Kidney glomerular epithelial cell (primary cell): Measurements from ENCODE around the gene PLCD1.
"Not testable (repeated sequence)": the region's sequence is repeated elsewhere in the genome, so short reads cannot be mapped to it uniquely, and the experiment has no call there.

Experiments used
- DNase-seq: peaks from one replicate; lab custom pipeline; 2025; lab: John Stamatoyannopoulos, UW

The PLCD1 gene

DNA sequence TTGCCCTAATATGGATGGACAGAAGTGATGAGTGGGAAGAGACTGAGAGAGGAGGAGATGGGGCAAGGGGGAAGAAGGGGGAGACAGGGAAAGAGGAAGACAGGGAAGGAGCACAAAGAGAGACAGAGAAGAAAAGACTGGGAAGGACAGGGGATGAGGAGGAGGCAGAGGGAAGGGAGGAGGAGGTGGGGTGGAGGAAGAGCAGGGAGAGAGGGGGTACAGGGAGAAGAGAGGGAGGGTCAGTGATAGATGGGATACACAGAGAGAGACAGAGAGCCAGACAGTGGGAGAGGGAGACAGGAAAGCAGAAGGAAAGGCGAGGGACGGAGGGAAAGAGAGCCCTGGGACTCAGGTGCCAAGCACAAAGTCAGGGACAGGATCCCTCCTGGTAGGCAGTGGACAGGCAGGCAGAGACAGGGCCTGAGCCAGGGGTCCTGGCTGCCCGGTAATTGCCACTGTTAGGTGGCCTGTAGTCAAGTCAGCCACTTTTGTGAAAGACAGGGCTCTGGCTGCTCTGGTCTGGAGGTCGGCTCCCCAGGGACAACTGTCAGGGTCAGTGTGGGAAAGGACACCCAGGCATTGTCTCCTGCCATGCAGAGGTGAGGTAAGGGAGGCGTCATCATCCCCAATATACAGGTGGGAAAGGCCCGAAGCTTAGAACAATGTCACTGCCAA lies 29.1 kb downstream of the PLCD1 start:
- DNase-seq = no peak

DNA sequence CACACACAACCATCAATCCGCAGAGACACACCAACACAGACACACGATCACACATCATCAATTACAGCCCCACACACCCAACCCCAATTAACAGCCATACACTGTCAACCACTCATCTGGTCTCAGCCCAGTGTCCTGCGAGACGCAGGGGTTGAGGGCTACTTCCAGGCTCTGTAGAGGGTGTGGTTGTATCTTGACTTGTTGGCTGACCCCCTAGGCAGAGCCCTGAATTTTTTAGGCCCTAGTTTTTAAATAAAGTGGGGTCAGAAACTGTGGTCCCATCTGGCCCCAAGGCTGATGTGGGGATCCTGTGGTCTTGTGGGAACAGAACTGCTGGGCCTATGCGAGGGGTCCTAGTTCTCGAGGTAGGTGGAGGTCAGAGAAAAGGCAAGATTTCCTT lies 29.6 kb downstream of the PLCD1 start:
- no peak for DNase-seq

DNA sequence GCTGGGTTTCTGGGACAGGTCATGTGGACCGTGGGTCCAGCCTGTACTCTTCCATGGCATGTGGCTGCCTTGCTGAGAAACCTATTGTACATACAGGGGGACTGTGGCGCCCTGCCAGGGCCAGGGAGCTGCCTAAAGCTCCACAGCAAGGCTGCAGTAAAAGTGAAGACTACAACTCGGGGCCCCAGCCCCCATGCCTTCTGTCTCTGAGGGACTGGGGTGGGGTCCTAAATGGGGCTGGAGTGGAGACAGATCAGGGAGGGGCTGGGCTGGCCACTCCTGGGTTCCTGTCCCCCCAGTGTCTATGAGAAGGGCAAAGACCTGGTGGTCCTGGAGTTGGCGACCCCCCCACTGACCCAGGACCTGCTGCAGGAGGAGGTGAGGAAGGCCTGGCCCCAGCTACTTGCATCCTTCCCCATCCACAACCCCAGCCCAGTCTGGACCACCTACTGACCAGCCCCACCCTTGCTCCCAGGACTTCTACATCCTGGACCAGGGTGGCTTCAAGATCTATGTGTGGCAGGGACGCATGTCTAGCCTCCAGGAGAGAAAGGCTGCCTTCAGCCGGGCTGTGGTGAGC lies 31.6 kb downstream of the PLCD1 start:
- DNase-seq = no peak

DNA sequence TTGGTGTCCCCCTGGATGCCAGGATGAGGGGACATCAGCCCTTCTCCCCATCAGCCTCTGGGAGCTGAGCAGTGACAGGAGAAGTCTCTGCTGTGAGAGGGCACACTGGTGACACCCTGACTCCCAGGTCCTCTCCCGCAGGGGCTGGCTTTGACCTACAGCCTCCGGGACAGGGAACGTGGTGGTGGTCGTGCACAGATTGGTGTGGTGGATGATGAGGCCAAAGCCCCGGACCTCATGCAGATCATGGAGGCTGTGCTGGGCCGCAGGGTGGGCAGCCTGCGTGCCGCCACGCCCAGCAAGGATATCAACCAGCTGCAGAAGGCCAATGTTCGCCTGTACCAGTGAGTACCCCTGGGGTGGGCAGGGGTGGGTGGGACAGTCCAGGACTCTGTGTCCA lies 32.1 kb downstream of the PLCD1 start:
- no peak for DNase-seq

DNA sequence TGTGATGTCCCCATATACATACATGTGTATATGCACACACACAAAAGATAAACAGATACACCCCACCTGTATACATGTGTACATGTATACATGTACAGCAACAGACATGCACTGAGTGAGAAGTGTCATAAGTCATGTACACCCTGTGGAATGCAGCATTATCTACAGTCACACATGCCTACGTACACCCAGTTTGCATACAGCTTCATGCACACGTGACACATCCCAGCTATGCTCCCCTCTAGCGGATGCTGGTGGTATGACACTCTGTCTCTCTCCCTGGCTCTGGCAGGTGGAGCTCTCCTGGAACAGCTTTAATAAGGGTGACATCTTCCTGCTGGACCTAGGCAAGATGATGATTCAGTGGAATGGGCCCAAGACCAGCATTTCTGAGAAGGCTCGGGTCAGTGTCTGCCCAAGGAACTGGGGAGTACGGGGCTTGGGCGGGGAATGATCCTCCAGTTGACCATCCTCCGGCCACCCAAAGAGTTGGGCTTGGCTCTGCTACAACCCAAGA lies 32.6 kb downstream of the PLCD1 start:
- DNase-seq = peak; percentile 85

DNA sequence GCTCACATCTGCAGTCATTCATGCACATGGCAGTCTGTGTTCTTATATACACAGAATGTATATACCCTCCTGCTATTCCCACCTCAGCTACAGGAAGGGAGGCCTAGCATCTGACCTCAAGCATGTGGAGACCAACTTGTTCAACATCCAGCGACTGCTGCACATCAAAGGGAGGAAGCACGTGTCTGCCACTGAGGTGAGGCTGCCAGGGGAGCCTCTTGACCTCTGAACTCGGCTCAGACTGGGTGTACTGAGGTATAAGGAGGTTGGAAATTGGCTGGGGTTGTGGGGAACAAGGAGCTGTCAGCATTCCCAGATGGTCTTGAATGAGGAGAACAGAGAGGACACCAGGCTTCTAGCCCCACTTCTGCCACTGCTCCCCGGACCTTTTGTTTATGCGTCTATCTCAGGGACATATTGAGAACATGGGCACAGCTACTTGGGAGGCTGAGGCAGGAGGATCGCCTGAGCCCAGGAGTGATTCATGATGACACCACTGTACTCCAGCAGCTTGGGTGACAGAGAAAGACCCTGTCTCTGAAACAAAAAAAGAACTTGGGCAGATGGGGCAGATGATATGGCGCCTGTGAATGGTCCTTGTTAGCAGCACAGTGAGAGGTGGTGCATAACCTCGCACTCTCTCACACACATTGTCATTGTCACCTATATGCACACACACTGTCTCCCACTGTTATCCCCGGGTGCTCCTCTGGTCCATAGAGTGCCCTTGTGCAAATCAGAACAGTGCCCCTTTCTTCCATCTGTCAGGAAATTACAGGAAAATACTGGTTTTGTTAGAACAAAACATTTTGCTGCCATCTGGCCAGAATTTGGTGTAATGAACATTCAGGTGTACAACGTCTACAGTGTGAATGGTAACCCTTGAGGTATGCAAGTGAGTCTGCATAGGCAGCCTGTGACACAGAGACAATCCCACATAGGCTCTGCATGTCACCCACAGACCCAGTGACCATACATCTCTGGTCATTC lies 33.5 kb downstream of the PLCD1 start:
- DNase-seq = no peak

DNA sequence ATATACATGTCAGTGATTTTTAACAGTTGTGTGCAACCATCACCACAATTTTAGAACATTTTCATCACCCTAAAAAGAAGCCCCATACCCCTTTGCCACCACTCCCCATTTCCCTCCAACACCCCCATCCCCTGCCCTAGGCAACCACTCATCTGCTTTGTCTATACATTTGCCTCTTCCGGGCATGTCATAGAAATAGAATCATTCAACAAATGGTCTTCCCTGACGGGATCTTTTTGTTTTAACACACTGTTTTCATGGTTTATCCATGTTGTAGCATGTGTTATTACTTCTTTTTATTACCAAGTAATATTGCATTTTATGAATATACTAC lies 34.8 kb downstream of the PLCD1 start:
- DNase-seq = no peak

DNA sequence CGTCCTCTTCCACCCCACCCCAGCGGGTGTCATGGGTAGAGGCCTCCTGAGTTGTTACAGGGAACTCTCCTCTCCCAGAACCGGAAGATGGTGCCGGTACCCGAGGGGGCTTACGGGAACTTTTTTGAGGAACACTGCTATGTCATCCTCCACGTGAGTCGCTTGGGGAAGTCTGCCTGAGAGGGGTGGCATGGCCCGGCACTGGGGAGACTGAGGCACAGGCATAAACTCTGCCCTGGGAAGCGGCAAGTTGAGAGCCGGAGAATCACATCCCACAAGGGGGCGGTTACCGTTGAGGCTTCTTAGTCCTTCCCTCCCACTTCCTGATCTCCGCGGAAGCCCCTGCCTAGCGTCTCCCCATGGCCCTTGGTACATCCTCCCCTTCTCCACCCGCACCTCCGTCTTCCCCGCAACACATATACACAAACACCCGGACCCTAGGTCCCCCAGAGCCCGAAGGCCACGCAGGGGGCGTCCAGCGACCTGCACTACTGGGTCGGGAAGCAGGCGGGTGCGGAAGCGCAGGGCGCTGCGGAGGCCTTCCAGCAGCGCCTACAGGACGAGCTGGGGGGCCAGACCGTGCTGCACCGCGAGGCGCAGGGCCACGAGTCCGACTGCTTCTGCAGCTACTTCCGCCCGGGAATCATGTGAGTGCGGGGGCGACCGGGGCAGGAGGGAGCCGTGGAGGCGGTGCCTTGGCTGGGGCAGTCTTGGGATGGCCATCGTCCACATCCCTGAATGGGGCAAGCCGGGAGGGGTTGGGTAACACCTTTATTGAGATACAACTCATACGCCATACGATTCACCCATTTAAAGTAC lies 35.4 kb downstream of the PLCD1 start:
- DNase-seq = peak; percentile 27

DNA sequence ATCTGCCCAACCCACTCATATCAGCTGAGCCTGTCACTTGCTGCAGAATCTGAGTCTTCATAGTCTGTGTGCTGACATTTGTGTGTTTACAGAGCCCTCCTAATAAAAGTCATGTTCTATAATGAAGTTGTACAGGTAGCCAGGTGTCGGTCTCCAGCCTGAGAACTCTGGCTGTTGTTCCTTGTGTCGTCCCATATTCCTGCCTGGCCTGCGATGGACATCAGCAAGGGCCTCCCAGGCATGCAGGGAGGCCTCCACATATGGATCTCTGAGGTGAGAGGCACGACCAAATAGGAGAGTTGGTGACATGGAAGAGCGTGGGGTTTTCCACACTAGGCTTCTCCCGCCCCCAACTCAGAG lies 36.0 kb downstream of the PLCD1 start:
- no peak for DNase-seq

DNA sequence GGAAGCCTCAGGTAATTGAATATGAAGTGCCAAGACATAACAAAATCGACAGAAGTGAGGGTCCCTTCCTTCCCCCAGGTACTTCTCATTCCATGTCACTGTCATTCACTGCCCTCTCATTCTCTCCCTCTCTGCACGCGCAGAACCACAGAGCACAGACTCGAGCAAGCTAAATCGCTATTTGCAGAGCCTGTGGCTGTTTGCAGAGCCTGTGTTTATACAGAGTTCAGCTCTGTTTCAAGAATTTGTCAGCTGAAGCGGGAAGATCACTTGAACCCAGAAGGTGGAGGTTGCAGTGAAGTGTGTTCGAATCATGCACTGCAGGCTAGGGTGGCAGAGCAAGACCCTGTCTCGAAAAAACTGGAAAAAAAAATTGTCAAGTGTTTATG lies 36.4 kb downstream of the PLCD1 start:
- DNase-seq = no peak

DNA sequence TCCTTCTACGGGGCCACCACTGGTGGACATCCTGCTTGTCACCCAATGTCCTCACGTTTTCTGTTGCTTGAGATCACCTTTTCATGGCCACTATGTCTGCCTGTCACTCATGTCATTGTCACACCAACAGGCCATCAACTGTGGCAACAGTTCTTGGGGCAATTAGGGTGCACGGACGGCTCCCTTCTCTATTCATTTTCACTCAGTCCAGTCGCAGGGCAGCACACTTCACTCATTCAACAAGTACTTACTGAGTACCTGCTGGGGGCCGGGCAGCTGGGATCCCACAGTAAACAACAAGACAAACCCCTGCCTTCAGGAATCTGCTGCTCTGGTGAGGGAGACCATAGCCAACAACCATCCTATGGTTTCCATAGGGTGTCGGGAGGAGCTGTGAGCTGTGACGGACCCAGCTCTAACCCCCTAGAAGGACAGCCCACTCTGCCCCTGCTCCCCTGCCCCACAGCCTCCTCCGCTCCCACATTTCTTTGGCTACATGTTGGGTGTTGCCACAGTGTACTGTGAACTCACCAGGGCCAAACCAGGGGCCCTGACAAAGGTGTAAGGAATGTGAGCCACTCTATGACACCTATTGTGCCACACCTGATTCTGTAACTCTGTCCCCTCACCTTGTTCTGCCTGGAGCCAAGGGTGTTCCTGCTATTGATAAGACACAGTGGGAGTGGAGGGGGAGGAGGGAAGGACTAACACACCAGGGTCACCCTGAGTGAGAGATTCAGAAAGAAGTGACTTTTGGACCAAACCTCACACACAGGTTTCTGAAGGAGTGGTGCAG lies 37.0 kb downstream of the PLCD1 start:
- DNase-seq = no peak

DNA sequence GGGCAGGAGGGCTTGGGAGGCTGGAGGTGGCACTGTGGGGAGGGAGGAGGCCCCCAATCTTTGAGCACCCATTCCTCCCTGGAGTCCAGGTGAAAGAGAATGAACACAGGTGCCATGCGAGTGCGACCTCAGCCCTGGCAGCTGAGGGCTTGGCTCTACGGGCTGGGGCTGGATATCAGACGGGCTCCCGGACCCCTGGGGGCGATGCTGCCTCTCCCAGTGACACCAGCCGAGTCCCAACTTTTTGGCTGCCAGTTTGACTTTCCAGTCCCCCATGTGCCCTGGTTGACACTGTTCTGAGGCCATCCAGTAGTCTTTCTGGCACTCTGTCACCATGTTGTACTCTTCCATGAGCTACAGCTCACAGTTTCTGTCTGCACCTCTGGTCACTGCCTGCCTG lies 37.6 kb downstream of the PLCD1 start:
- no peak for DNase-seq

DNA sequence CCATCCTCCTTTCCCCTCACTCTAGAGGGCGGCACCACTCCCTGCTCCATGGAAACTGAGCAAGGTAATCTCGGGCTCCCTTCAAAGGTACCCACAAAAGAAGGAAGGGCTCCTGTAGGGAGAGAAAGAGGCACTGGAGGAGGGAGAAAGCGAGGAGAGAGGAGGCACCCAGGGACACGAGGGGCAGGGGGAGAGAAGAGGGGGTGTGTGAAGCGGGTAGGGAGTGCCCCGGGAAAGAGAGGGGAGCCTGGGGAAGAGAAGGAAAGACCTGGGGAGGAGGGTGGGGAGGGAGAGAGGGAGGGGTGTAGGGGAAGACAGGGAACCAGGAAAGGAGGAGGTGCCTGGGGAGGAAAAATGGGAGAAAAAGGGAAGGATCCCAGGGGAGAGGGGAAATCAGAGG lies 38.3 kb downstream of the PLCD1 start:
- no peak for DNase-seq

DNA sequence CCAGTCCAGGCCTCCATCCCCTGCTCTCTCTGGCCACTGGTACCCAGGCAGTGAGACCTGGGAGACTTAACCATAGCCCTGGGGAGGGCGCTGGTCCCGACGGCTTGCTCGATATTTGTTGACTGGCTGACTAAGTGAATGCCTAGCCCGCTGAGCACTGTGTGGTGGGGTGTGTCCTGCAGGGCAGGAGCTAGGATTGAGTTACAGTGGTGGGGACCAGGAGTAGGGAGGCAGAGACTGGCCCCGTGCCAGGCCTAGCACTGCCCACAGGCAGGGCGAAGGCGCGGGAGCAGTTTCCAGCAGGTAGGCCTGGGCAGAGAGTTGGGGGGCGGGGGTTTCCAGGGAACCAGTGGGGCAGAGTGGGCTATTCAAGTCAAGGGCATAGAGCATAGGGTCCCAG lies 38.9 kb downstream of the PLCD1 start, which contains the start of gene VILL:
Gene VILL, plus strand, starts transcription at position 260 of the 400 bp plus-strand sequence. CDS start 2,887 bp downstream, outside the sequence.
- DNase-seq = peak; percentile 9

DNA sequence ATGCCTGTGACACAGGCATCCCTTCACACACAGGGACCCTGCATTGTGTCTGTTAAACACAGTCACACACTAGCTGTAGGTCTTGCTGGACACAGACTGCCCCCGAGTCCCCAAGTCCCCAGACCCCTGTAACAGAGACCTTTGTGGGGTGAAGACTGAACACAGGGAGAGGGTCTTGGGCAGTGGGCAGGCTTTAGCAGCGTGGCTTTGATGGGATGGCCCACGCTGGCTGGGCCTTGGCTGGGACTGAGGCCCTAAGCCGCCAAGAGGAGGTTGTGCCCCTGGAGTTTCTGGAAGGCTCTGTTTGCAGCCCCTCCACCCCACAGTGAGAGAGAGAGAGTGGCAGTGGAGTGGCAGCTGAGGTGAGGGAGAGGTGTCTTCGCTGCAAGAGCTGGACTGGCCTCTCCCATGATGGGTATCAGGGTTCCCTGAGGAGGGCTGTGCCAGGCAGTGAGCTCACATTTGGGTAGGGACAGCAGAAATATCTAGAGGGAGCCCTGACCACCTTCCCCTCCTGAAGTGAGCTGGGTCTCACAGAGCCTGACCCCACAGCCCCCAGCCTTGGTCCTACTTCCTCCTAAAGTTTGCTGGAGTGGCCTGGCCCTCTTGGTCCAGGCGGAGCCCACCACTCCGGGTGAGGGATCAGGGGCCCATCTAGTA lies 39.5 kb downstream of the PLCD1 start:
- DNase-seq = no peak

DNA sequence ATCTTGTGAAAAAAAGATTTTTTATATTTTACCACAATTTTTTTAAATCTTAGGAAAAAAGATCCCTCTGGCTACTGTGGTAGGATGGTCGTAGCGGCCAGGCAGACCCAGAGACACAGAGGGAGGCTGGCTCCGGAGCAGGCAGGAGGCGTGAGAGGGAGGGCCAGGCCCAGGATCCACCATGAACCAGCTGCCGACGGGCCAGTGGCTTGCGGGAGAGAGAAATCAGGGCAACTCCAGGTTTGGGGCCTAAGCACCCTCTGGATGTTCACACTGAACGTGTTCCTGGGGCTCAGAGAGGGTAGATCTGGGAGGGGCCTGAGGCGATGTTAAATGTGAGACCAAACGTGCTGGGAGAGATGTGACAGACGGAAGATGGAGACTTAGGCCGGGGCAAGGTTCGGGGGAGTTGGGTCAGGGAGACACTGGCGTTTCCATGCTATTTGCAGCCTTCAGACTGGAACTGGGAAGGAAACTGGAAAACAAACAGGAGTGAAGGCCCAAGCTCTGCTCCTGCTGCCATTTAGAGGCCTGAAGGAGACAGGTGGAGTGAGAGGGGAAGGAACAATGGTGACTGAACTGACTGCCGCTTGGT lies 40.4 kb downstream of the PLCD1 start:
- DNase-seq = no peak

DNA sequence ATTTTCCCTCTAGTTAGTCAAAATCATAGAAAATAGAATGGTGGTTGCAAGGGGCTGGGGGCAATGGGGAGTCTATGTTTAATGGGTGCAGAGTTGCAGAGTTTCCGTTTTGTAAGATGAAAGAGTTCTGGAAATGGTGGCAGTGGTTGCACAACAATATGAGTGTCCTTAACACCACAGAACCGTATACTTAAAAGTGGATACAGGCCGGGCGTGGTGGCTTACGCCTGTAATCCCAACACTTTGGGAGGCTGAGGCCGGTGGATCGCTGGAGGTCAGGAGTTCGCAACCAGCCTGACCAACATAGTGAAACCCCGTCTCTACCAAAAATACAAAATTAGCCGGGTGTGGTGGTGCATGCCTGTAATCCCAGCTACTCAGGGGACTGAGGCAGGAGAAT lies 41.1 kb downstream of the PLCD1 start:
- not testable (repeated sequence) for DNase-seq

DNA sequence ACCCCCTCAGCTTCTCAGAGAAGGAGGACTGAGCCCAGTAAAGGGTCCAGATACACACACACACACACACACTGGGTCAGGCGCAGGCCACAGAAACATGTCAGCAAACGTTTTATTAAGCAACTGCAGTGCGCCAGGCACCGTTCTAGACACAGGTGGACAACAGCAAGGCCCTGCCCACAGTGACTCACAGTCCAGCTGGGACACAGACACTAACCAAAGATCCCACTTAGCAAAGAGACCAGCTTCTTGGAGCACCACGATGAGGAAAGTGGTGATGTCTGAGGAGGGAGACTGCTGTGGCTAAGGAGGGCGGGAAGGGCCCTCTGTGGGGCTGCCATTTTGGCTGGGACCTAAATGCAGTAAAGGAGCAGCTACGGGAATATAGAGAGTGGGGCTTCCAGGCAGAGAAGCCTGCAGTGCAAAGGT lies 41.7 kb downstream of the PLCD1 start:
- DNase-seq = no peak

DNA sequence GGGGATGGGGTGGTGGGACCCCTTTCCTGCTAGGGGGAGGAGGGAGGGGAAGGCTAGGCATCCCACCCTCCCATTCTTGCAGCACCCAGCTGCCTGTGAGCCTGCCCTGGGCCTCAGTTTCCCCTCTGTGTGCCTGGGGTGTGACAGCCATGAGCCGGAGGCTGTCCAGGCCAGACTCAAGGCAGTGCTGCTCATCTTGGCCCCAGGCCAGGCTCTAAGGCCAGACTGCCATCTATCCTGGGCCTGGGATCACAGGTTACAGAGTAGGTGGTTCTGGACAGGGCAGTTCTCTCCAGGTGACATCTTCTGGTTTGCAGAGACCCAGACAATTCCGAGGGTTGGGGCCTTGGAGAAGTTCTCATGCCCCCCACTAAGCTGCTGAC lies 42.1 kb downstream of the PLCD1 start:
- DNase-seq = no peak
